ENCODE results near the gene ME2.
"Not testable (repeated sequence)": the region's sequence is repeated elsewhere in the genome, so short reads cannot be mapped to it uniquely, and the experiment has no call there.

ME2 gene

DNA sequence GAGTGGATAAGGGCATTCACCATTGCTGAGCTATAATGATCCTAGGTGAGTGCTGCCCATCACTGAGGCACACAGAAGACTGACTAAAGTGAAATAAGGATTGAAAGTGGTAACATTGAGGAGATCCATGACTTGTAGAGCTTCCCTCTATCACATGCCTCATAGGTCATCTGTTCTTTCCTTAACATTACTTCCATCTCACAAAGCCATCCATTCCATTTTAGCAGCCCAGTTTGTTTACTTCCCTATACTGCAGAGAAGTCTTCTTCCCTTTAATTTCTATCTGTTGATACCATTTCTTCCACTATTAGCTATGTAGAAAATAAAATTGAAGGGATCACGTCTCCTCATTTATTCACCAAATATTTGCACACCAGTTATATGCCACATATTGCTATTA lies 32.1 kb downstream of the ME2 start:
- in situ Hi-C loops (cut with HindIII; ENCODE audit: low sequenced_read_pairs) = no loop called here

DNA sequence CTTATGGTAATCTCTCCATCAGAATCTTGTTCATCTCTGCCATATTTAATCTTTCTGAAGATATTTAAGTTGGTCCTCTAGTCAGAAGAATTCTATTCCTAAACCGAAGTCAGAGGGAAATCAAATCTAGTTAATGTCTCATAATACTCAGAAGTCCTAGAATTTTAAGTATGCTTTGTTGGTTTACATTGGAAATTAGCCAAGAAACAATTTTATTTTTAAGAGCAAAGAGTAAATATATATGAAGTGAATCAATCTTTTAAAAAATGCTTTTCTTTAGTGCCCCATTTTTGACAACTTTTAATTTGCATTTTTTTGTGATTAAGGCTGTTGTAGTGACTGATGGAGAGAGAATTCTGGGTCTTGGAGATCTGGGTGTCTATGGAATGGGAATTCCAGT lies 38.1 kb downstream of the ME2 start:
- in situ Hi-C loops (cut with HindIII; ENCODE audit: low sequenced_read_pairs) = no loop called here

DNA sequence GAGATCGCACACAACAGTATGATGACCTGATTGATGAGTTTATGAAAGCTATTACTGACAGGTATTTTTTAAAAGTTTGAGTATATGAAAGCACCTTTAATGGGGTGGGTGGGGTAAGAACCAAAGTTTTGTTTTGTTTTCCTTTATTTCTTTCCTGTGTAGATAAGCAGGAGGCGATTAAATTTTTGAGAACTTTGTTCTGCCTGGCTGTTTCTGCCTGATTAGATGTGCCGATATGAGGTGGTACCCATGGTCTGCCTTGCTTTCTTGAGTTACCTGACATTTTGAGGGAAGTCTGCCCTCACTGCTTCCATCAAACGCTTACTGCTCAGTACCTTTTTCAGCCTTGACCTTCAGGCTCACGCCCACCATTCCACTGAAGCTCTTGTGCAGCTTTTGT lies 39.2 kb downstream of the ME2 start:
- in situ Hi-C loops (cut with HindIII; ENCODE audit: low sequenced_read_pairs) = no loop called here

DNA sequence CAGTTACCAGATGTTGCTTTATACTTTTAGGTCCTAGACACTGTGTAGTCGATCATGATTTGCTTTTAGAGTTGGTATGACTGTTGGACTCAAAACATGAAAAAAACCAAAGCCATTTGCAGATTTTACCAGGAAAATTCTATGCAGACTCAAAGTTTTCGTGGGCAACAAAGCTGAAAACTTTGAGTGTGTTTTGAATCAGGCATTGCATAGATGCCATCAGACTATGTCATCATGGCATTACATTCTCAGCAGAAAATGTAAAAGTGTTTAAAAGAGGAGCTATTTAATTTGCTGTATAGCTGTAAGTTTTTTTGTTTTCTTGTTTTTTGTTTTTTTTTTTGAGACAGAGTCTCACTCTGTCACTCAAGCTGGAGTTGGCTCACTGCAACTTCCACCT lies 45.5 kb downstream of the ME2 start:
- in situ Hi-C loops (cut with HindIII; ENCODE audit: low sequenced_read_pairs) = no loop called here

DNA sequence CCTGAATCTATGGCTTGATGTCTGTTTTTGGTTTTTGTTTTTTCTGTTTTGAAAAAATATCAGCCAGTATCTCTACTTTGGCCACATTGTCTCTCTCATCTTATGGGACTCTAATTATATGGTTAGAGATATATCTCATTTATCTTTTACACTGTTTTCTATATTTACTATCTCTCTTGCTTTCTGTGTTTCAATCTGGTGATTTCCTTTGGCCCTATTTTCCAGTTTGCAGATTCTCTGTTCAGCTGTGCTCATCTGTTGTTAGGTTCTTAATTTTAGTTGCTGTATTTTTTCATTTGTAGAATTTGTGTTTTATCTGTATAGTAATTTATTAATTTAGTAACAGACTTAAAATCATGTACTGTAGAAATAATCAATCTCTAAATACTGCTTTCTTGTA lies 47.6 kb downstream of the ME2 start:
- in situ Hi-C loops (cut with HindIII; ENCODE audit: low sequenced_read_pairs) = no loop called here

DNA sequence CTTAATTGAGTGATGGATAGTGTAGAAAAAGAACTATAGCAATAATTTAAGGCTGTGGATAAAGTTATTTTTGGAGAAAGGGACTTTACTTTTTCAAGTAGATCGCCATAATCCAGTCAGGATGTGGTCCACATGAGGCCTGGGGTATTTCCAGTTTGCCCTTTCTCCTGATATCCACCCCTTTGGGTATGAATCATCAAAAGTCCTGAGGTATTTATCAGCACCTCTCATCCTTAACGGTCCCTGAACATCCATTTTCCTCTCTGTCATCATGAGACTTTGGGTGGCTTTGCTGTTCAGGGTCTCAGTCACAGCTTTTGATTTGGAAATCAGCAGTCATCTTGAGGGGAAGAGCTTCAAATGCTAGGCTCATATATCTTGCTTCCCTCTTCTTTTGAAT lies 49.6 kb downstream of the ME2 start:
- in situ Hi-C loops (cut with HindIII; ENCODE audit: low sequenced_read_pairs) = no loop called here

DNA sequence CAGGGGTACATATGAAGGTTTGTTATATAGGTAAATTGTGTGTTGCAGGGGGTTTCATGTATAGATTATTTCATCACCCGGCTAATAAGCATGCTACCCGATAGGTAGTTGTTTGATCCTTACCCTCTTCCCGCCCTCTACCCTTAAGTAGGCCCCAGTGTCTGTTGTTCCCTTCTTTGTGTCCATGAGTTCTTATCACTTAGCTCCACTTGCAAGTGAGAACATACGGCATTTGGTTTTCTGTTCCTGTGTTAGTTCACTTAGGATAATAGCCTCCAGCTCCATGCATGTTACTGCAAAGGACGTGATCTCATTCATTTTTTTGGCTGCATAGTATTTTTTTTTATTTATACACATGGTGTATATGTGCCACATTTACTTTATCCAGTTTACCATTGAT lies 54.8 kb downstream of the ME2 start:
- in situ Hi-C loops (cut with HindIII; ENCODE audit: low sequenced_read_pairs) = no loop called here

DNA sequence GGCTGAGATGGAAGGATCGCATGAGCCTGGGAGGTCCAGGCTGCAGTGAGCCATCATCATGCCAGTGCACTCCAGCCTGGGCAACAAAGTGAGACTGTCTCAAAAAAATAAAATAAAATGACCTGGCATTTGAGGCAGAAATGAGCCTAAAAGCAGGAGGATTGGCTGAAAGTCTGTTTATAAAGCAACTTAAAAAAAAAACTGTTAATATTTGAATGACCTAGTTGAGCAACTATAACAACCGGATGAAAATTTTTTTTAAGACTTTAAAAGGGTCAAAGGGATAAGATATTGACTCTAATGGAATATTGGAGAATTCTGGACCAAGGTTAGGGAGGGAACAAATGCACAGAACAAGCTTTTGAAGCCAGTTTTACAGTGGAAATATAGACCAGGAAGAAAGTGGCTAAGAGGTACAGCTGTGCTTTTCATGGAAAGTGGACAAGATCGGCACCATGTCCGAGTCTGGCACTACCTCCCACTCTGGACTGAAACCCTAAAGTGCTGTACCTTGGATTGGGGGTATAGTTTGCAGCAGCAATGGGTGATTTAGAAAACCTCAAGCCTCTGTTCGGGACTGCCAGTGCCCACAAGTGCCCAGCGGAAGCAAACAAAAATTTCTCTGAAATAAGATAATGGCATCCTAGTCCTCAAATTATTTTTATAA lies 55.8 kb downstream of the ME2 start:
- in situ Hi-C loops (cut with HindIII; ENCODE audit: low sequenced_read_pairs) = no loop called here

DNA sequence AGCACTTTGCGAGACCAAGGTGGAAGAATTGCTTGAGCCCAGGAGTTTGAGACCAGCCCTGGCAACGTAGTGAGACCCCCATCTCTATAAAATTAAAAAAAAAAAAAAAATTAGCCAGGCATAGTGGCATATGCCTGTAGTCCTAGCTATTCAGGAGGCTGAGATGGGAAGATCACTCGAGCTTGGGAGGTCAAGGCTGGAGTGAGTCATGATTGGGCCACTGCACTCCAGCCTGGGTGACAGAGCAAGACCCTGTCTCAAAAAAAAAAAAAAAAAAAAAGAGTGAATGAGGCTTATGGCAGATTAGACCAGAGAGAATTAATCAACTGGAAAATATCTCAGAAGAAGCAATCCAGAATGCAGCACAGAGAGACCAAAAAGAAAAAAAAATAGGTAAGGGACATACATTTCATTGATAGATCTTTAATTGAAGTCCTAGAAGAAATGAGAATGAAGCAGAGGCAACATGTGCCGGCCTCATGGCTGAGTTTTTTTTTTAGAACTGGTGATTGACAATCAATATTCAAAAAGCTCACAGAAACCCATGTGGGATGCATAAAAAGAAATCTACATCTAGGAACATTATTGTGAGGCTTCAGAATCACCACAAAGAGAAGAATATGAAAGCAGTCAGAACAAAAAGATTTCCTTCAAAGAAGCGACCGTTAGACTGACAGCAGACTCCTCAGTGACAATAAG lies 56.7 kb downstream of the ME2 start:
- in situ Hi-C loops (cut with HindIII; ENCODE audit: low sequenced_read_pairs) = no loop called here

DNA sequence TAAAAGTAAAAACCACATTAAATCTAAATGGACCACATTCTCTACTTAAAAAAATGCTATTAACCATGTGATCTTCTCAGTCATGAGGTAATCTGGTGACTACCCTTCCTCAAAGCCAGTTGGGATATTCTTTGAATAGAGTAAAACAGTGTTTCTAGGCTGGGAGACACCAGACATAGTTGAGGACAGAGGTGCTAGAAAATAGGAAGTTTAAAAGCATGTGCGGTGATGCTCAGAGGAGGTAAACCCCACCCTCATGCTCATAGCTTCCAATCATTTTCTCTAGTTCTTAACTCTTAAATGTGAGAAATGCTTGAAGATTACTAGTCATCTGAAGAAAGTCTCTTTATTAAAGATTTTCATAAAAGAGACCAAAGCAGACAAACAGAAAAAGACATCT lies 58.3 kb downstream of the ME2 start:
- in situ Hi-C loops (cut with HindIII; ENCODE audit: low sequenced_read_pairs) = no loop called here

DNA sequence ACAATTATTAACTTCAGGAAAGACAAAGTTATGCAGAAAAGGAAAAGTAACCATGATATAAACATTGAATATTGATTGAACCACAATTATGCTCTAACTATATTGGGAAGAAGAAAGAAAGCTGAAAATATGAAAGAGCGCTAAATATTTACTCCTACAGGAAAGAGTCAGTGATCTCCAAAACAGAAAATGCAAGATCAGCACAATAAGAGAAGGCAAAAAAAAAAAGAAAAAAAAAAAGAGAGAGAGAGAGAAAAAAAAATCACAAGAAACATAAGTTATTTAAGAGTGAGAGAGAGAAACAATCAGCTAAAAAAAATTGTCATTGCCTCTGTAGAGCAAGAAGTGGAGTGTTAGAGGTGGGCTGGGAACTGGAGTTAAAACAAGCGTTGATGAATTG lies 60.0 kb downstream of the ME2 start:
- in situ Hi-C loops (cut with HindIII; ENCODE audit: low sequenced_read_pairs) = no loop called here

DNA sequence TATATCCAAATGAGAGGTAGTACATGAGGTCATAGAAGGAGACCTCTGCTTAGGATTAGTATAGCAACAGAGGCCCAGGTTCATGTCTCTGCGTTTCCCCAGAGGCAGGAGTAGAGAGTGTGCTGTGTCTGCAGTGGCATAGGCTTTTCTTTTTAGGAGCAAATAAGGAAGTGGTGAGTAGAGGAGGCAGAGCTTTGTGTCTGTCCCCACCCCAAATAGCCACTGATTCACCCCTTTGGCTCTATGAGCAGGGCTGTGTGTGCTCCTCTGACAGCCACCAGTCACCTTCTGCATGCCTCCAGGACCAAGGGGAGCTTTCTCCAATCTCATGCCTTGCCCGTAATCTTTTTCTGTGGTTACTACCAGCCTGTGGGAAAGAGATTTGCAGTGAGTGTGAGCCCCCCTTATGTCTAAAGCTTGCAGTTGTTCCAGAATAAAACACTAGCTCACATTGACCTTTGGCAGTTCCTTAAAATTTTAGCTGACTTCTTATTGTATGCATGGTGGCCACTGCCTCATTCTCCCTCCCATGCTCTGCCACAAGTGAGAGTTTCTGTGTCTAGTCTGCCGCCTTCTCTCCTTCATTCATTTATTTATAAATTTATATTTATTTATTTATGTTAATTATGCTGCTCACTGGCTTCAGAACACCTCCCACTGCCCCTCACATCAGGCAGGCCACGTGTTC lies 65.5 kb downstream of the ME2 start:
- in situ Hi-C loops (cut with HindIII; ENCODE audit: low sequenced_read_pairs) = no loop called here

DNA sequence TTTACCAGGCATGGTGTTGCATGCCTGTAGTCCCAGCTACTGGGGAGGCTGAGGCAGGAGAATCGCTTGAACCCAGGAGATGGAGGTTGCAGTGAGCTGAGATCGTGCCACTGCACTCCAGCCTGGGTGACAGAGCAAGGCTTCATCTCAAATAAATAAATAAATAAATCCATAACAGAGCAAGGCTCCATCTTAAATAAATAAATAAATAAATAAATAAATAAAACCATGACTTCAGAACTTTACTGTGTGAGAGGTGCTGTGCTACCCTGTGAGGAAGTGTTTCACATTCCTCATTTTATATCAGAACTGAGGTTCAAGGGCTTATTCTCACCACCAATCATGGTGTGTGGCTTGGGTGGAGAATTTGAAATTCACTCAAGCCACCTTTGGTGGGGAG lies 67.0 kb downstream of the ME2 start:
- in situ Hi-C loops (cut with HindIII; ENCODE audit: low sequenced_read_pairs) = not testable (repeated sequence)

DNA sequence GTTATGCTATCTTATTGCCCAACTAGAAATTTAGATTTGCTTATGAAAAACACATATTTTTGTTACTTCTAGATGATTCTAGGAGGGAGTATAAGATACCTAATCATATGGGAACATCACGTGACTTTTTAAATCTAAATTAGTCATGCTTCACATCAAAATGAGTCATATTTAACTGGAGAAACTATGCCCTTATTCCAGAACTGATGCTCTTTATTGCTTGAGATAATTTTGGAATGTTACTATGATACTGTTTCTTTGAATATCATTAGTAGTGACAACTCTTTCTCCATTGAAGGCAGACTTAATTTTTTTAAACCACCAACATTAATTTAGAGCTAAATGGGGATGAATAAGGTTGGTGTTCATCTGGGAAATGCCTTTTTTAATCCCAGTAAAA lies 69.0 kb downstream of the ME2 start:
- in situ Hi-C loops (cut with HindIII; ENCODE audit: low sequenced_read_pairs) = no loop called here

DNA sequence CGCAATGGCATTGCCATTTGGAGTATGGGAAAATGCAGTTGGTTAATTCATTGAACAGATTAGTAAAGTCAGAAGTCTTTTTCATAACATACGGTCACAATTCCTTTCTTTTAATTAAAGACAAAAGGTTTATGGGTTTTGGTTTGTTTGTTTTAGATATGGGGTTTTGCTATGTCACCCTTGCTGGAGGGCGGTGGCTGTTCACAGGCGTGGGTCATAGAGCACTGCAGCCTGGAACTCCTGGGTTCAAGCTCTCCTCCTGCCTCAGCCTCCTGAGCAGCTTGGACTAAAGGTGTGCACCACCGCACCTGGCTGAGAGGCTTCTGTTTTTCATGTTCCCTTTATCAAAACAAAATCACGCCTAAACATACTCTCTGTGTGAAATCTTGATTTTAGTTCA lies 70.3 kb downstream of the ME2 start:
- in situ Hi-C loops (cut with HindIII; ENCODE audit: low sequenced_read_pairs) = no loop called here

DNA sequence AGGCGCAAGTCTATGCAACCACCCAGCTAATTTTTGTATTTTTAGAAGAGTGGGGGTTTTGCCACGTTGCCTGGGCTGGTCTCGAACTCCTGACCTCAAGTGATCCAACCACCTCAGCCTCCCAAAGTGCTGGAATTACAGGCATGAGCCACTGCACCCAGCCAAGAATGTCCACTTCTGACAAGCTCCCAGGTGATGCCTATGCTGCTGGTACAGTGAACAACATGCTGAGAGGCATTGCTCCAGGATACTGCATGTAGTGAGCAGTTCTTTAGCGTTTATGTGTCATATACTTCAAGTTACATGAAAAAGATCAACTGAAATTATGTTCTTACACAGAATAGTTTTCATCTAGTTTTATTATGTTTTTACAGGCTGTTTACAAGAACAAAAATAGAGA lies 71.7 kb downstream of the ME2 start:
- in situ Hi-C loops (cut with HindIII; ENCODE audit: low sequenced_read_pairs) = no loop called here

DNA sequence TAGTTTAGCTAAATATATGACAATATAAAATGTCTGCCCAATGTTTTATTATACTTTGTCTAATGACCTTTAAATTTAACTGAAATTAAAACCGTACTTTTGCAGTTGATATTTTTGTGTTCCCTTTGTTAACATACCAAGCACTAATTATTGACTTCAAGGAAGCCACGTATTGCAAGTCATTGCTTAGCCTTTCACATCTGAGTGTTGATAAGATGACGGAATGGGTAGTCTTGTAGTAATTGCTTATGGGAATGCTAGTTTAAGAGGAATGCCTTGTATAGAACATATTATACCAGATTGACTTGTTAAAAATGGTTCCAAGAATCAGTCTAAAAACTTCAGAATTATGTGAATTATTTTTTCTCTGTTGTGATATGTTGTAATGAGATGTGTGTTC lies 74.9 kb downstream of the ME2 start:
- in situ Hi-C loops (cut with HindIII; ENCODE audit: low sequenced_read_pairs) = no loop called here

DNA sequence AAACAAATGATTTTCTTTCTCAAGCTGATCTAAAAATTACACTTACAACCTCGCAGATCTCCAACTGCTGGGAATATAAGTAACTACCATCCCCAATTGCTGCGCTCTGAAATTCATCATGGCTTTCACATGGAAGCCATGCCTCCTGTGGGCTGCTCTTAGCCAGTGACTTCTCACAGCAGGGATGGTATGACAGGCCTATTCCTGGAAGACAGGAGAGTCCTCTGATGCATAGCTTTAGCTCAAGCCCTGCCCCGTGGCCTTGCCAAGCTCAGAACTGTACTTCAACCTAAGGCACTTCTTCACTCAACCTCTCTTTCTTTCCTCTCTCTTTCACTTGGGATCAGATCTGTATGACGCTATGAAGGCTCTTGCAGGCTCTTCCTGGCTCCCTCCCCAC lies 76.3 kb downstream of the ME2 start:
- in situ Hi-C loops (cut with HindIII; ENCODE audit: low sequenced_read_pairs) = no loop called here

DNA sequence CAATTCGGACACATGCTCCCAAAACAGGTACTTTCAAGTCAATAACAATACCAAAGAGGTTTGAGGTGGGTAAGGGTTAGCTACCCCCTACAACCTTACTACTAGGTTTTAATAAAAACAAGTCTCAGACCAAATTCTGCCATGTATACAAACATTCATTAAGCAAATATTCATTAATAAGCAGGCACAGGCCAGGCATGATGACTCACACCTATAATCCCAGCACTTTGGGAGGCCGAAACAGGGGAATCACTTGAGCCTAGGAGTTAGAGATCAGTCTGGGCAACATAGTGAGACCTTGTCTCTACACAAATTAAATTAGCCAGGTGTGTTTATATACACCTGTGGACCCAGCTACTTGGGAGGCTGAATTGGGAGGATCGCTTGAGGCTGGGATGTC lies 77.2 kb downstream of the ME2 start:
- in situ Hi-C loops (cut with HindIII; ENCODE audit: low sequenced_read_pairs) = no loop called here

DNA sequence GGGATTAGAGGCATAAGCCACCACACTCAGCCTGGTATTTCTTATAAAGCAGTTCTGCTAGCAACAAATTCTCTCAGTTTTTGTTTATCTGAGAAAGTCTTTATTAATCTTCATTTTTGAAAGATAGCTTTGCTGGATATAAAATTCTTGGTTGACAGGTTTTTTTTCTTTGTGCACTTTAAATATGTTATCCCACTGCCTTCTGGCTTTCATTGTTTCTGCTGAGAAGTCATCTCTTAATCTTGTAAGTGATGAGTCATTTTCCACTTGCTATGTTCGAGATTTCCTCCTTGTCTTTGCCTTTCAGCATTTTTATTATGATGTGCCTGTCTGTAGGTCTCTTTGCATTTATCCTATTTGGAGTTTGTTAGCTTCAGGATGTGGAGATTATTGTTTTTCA lies 83.1 kb downstream of the ME2 start:
- in situ Hi-C loops (cut with HindIII; ENCODE audit: low sequenced_read_pairs) = no loop called here

DNA sequence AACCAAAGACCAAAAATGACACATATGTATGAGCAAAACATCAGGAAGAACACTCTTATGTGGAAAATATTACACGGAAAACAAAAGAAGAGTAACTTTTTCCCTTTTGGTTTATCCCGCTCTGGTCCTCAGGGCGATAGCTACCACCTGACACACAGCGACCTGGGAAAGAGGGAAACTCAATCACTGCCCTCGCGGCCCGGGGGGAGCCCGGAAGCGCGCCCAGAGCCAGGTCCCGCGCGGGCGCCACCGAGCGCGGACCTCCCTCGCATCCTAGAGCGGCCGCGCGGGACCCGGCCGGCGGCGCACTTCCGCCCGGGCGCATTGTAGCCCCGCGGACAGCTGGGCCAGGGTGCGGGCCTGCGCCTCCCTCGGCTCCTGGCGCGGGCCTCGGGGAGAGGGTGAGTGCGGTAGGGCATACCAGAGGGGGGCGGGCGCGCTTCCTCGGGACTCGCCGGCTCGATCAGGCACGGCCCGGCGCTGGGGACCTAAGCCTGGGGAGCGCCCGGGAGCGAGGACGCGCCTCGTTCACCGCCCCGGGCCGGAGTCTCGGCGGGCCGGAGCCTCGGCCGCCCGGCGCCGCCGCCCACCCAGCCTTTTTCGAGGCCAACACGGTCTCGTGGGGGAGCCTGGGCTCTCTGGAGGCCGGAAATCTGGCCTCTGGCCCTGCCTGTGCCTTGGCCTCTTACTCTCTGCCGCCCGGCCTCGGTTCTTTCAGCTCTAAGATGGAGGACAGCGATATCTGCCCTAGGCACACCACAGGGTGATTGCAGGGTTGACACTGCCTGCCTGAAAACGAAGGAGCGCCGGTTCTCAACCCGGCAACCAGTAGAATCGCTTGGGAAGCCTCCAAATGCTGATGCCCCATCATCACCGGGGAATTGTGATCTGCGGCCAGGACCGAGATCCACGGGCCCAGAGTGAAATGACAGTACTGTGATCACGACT lies 89.1 kb downstream of the ME2 start, which contains the start of gene ELAC1:
ELAC1 (plus strand) TSS at position 327 of the 948 bp plus-strand sequence. CDS start 6,365 bp downstream, outside the sequence.
- in situ Hi-C loops (cut with HindIII; ENCODE audit: low sequenced_read_pairs) = no loop called here
